HUES48 (cell line): ENCODE measurements around the gene FAM186B.

Experiments
- H3K27ac ChIP-seq: one replicate; pipeline ENCODE4 v1.7.0; 2013; ENCODE audit warnings: low read depth, low read length, inconsistent platforms
- H3K27me3 ChIP-seq: 2 replicates; pipeline ENCODE4 v1.6.1; 2013; ENCODE audit warnings: mild to moderate bottlenecking, low read length; ENCODE audit not compliant: control insufficient read depth, insufficient read depth
- H3K36me3 ChIP-seq: 2 replicates; pipeline ENCODE4 v1.6.1; 2013; ENCODE audit warnings: low read length; ENCODE audit not compliant: control insufficient read depth, insufficient read depth
- H3K4me1 ChIP-seq: 2 replicates; pipeline ENCODE4 v1.6.1; 2013; ENCODE audit warnings: mild to moderate bottlenecking, low read length; ENCODE audit not compliant: control insufficient read depth, insufficient read depth
- H3K4me3 ChIP-seq: 2 replicates; pipeline ENCODE4 v1.5.1; 2013; ENCODE audit warnings: mild to moderate bottlenecking, low read depth, low read length
- H3K9ac ChIP-seq: 2 replicates; pipeline ENCODE4 v1.6.1; 2013; ENCODE audit warnings: mild to moderate bottlenecking, low read depth, low read length, moderate library complexity
- H3K9me3 ChIP-seq: 2 replicates; pipeline ENCODE4 v1.6.1; 2013; ENCODE audit warnings: low read length; ENCODE audit not compliant: control insufficient read depth, insufficient read depth

Gene FAM186B

GRCh38 chr12:49541140-49541861 lies 64.1 kb downstream of the FAM186B start:
- Histone ChIP-seq H3K27me3 (peaks cover 100% of the 10 kb centered on the region), H3K9ac (no peak overlapping the region)

GRCh38 chr12:49540229-49541139 lies 65.0 kb downstream of the FAM186B start:
- Histone ChIP-seq H3K9me3 (no peaks in the 10 kb centered on the region), H3K36me3 (no peaks in the 10 kb centered on the region), H3K27ac (no peak overlapping the region), H3K27me3 (peaks cover 100% of the 10 kb centered on the region), H3K9ac (no peak overlapping the region), H3K4me3 (no peak overlapping the region), H3K4me1 (peaks cover 11% of the 10 kb centered on the region)

More at GRCh38 chr12:49541140-49541861, 64.1 kb downstream of the FAM186B start:
- Histone ChIP-seq H3K36me3 (no peaks in the 10 kb centered on the region), H3K9me3 (no peaks in the 10 kb centered on the region), H3K27ac (no peak overlapping the region), H3K4me1 (peaks cover 11% of the 10 kb centered on the region), H3K4me3 (no peak overlapping the region)

DNA sequence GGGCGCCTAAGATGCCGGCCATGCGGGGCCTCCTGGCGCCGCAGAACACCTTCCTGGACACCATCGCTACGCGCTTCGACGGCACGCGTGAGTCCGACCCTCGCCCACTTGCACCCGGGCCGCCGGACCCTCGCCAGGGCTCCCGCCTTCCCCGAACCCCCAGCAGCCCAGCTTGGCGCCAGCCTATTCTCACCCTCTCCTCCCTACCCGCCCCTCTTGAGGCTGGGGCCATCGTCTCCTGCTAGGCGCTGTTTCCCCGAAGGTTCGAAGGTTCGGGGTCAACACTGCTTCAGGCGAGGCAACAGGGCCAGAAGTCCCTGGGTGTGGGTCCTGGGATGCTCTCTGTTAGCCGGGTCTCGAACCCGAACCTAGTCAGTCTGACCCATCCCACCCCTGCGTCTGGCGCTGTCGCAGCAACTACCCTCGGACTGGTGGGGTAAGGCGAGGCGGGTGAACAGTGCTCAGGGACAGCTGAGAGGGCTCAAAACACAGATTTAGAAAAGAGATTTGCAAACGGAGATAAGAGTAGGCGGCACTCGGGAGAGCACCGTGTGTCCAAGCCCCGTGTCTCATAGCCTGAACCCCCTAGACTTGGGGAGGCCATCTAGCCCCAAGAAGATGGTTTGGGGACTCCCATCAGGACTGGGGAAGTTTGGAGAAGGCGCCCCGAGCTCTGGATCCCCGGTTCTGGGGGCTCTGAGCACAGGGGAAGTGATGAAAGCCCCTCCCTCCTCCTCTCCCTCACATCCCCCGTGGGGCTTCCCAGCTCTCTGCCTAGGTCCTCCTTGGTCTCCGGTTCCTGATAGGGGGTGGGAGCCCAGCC lies 65.8 kb downstream of the FAM186B start:
- no peak overlapping the region for H3K9ac ChIP-seq
- peak overlapping the region; percentile 41; the same call in 1 of the 2 replicates for H3K4me3 ChIP-seq
- H3K4me1 ChIP-seq = peaks cover 11% of the 10 kb centered on the region
- peaks cover 99% of the 10 kb centered on the region for H3K27me3 ChIP-seq
- H3K36me3 ChIP-seq = no peaks in the 10 kb centered on the region
- no peaks in the 10 kb centered on the region for H3K9me3 ChIP-seq
- no peak overlapping the region for H3K27ac ChIP-seq

GRCh38 chr12:49538510-49539403 lies 66.7 kb downstream of the FAM186B start, which contains the start of gene KCNH3:
KCNH3 (plus strand) TSS chr12:49539030; CDS start chr12:49539417, 387 bp downstream.
- Histone ChIP-seq H3K9ac (no peak within 1 kb of the TSS), H3K27me3 (peaks cover 91% of the 10 kb centered on the region), H3K4me1 (peaks cover 8% of the 10 kb centered on the region), H3K36me3 (no peaks in the 10 kb centered on the region), H3K27ac (no peak within 1 kb of the TSS), H3K4me3 (peak within 1 kb of the TSS; percentile 57), H3K9me3 (no peaks in the 10 kb centered on the region)

DNA sequence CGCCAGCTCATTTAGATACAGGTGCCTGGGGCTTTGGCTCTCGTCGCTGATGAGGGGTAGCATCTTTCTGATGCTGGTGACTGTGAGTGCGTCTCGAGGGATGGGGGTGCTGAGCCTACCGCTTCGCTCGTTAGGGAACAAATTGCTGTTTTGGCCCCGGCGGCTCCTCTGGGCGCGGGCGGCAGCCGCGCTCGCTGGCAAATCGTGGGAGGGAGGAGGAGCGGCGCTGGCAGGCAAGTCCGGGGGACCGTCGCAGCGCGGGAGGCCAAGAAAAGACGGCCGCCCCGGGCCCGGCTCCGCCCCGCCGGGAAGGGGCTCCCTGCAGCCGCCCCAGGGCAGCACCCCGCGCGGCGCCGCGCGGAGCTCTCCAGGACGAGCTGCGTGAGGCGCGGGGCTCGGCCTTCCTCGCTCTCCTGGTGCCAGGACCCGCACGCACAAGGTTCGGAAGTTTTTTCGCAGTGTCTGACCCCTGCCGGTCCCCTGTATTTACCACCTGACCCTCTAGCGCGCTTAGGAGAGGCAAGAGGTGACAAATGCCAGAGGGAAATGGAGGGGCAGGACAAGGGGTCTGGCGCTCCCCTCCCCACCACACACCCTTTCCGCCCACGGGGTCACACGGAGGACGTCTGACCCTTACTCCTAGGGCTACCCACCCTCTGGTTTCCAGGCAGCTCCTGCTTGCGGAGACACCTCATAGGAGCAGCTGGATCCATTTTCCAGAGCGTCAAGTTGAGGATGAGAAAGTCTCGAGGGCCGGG lies 67.5 kb downstream of the FAM186B start:
- no peaks in the 10 kb centered on the region for H3K9me3 ChIP-seq
- no peak overlapping the region for H3K9ac ChIP-seq
- H3K4me1 ChIP-seq = peaks cover 8% of the 10 kb centered on the region
- H3K27me3 ChIP-seq = peaks cover 83% of the 10 kb centered on the region
- no peak overlapping the region for H3K27ac ChIP-seq
- no peaks in the 10 kb centered on the region for H3K36me3 ChIP-seq
- H3K4me3 ChIP-seq = peak overlapping the region; percentile 57
